ENCODE data around the gene DBF4B. TPM values are rescaled to one million over a fixed set of nuclear protein-coding genes. Genes with fewer than 3 reads are reported as not detected.
A peak's percentile ranks its signal among the peaks of the same experiment; 100 is the strongest.
"Not testable (repeated sequence)": the region's sequence is repeated elsewhere in the genome, so short reads cannot be mapped to it uniquely, and the experiment has no call there.

DBF4B gene
- 10 to 100 TPM; 26.2 to 32.9 TPM for total RNA-seq

GRCh38 chr17:44708401-44709263 is at the start of gene DBF4B:
TSS of gene DBF4B (plus strand) at chr17:44708665. CDS start at chr17:44708821, 156 bp downstream.
- Mint-ChIP-seq H3K4me3 (no peak within 1 kb of the TSS), H3K36me3 (ENCODE audit: low read depth) (peaks cover under 1% of the 10 kb centered on the region), H3K27ac (no peak within 1 kb of the TSS), H3K9me3 (no peaks in the 10 kb centered on the region), H3K27me3 (peaks cover 2% of the 10 kb centered on the region), H3K4me1 (peaks cover 8% of the 10 kb centered on the region)
- CTCF ChIA-PET: interaction anchor here (1.1 to 2.0 kb wide), 3 partner anchors 9 to 20 kb away, joined by 4 read pairs; no protein-coding TSS in a partner anchor
- peak; percentile 89 for DNase-seq
- POLR2A ChIA-PET: interaction anchor here (0.8 kb wide), 1 partner anchor 18 kb away, joined by 4 read pairs; no protein-coding TSS in a partner anchor

DNA sequence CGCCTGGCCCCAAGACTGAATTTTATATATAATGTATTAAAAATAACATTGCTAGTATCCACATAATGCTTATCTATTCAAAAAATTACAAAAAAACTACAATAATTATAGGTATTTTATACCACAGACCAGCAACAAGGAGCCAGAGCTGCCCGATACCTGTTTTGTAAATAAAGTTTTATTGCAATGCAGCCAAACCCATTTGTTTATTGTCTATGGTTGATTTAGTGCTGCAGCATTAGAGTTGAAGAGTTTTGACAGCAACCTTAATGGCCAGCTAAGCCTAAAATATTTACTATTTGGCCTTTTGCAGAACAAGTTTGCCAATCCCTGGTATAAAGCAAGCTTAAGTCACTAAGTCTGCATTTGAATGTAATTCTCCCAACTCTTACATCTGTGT is 46.6 kb upstream of the DBF4B start:
- Mint-ChIP-seq H3K27me3 (peaks cover 26% of the 10 kb centered on the region), H3K36me3 (ENCODE audit: low read depth) (no peaks in the 10 kb centered on the region), H3K4me1 (peaks cover 3% of the 10 kb centered on the region), H3K9me3 (no peaks in the 10 kb centered on the region), H3K27ac (no peak overlapping the region), H3K4me3 (no peak overlapping the region)
- ChIA-PET CTCF (no interaction called here), POLR2A (no interaction called here)
- DNase-seq: no peak

DNA sequence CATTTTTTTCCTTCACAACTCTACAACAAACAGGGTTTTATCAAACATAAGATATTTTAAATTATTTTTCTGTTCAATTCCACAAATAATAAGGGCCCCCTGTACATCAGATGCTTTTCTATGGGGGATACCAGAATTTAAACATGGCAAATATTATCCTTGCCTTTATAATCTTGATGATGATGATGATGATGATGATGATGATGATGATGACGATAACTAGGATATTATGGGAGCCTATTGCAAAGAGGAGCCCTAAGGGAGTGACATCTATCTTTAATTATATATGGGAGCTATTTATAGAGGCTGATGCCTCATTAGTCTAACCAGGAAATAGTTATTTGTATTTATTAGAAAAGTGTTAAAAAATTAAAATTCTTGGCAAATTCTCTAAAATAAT is 45.4 kb upstream of the DBF4B start:
- peaks cover 23% of the 10 kb centered on the region for H3K27me3 Mint-ChIP-seq
- H3K4me3 Mint-ChIP-seq: no peak overlapping the region
- no peaks in the 10 kb centered on the region for H3K9me3 Mint-ChIP-seq
- H3K27ac Mint-ChIP-seq: no peak overlapping the region
- no peaks in the 10 kb centered on the region for H3K36me3 Mint-ChIP-seq (ENCODE audit: low read depth)
- CTCF ChIA-PET: interaction anchor here (0.5 kb wide), 1 partner anchor 1393 kb away, joined by 4 read pairs; no protein-coding TSS in a partner anchor
- H3K4me1 Mint-ChIP-seq: no peaks in the 10 kb centered on the region
- no peak for DNase-seq
- POLR2A ChIA-PET: no interaction called here

DNA sequence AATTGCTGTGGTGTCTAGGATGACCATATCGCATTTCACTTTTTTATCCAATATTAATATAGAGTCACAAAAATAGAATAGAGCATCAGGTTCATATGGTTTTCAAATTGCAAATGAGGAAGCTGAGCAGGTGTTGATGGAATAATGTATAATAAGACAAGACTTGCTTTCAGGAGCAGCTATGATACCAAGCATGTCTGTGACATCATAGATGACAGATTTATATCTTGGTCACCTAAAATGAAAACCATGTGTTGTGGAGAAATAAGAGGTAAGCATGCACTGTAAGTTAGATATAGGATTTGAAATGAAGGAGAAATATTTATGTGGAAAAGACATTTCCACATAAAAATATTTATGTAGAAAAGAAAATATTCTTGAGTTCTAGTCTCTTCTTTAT is 43.6 kb upstream of the DBF4B start:
- no peak overlapping the region for H3K4me3 Mint-ChIP-seq

DNA sequence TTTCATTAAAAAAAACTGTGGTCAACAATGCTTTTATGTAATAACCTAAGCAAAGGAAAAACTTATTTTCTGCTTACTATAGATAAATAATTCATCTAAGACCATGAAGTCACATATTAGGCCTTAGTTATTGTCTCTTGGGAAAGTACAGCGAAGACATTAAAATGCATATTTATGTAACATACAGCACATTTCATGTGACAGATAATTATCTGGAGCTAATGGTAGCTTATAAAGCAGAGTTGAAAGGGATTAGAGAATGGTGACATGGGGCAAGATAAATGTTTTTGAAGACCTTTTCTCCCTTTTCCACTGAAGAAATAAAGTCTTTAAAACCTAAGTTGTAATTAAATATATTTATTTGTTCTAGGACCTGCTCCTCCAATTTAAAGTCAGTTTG is 42.5 kb upstream of the DBF4B start:
- Mint-ChIP-seq H3K9me3 (no peaks in the 10 kb centered on the region), H3K27me3 (peaks cover 19% of the 10 kb centered on the region), H3K36me3 (ENCODE audit: low read depth) (no peaks in the 10 kb centered on the region), H3K27ac (no peak overlapping the region), H3K4me3 (no peak overlapping the region), H3K4me1 (no peaks in the 10 kb centered on the region)
- ChIA-PET POLR2A (no interaction called here), CTCF (interaction anchor here (1.1 kb wide), 1 partner anchor 46 kb away, joined by 4 read pairs; no protein-coding TSS in a partner anchor)
- no peak for DNase-seq

More for the DNA sequence above, 43.6 kb upstream of the DBF4B start:
- CTCF ChIA-PET: no interaction called here
- Mint-ChIP-seq H3K27me3 (peaks cover 19% of the 10 kb centered on the region), H3K9me3 (no peaks in the 10 kb centered on the region), H3K36me3 (ENCODE audit: low read depth) (no peaks in the 10 kb centered on the region), H3K4me1 (no peaks in the 10 kb centered on the region), H3K27ac (no peak overlapping the region)
- POLR2A ChIA-PET: no interaction called here
- no peak for DNase-seq

DNA sequence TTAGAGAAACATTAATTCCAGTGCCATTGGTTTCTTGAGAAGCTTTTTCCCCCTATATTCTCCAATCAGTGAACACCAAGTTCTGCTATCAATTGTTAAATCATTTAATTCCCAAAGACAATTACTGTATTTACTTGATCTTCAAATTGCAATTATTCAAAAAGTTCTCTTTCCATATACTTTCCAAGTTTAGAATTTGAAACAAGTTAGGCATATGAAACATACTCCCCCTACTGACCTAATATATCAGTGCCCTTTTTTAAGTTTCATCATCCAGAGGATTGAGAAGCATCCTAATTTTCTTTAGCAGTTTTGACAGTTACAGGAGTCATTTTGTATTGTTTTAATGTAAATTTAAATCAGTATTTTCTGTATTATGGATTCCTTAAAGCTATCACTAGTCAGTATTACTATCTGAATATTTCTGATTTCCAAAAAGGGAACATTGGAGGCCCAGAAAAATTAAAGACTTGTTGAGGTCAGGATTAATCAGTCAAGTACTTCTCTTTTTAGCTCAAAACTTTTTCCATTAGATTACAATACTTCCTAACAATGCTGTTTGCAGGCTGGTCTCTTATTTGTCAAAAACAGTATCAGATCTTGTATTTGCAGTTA is 35.9 kb upstream of the DBF4B start:
- H3K4me3 Mint-ChIP-seq: no peak overlapping the region
- no peaks in the 10 kb centered on the region for H3K9me3 Mint-ChIP-seq
- H3K36me3 Mint-ChIP-seq (ENCODE audit: low read depth): no peaks in the 10 kb centered on the region

DNA sequence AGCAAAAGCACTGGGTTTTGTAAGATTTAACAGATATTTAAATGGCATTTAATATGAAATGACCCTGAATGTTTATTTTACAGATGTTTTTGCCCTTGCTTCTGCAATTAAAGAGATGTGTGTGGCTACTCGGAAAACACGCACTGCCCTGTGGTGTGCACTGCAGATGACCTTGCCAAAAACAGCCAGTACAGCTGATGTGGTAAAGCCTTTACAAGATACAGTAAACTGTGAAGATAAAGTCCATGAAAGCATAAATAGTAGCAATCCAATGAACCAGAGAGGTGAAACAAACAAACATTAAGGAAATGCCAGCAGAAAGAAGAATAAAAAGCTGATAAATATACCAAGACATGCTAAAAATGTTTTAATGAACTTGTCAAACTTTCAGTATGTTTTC is 34.6 kb upstream of the DBF4B start:
- Mint-ChIP-seq H3K9me3 (no peaks in the 10 kb centered on the region), H3K27ac (no peak overlapping the region), H3K4me1 (no peaks in the 10 kb centered on the region), H3K27me3 (no peaks in the 10 kb centered on the region), H3K4me3 (no peak overlapping the region), H3K36me3 (ENCODE audit: low read depth) (peaks cover 6% of the 10 kb centered on the region)
- DNase-seq: no peak
- ChIA-PET POLR2A (no interaction called here), CTCF (no interaction called here)

More for the DNA sequence above, 35.9 kb upstream of the DBF4B start:
- ChIA-PET CTCF (no interaction called here), POLR2A (no interaction called here)
- DNase-seq: no peak
- Mint-ChIP-seq H3K4me1 (no peaks in the 10 kb centered on the region), H3K27me3 (no peaks in the 10 kb centered on the region), H3K27ac (no peak overlapping the region)

DNA sequence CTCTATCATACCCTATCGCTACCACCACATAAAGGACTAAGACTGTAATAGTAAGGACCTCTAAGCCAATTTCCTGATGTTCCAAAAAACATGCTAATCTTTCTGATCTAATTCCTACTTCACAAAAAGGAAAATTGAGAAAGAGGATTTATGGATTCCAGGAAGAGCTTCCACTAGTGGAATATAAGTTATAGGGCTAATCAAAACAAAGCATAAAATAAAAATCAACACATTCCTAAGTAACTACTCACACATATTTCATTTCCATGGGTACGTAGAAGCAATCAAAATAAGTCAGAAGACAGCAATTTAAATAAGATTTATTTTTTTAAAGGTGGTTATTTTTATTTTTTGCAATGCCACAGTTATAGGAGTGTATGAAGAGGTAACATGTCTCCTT is 31.3 kb upstream of the DBF4B start:
- DNase-seq: no peak
- H3K4me1 Mint-ChIP-seq: no peaks in the 10 kb centered on the region
- ChIA-PET CTCF (no interaction called here), POLR2A (no interaction called here)
- H3K4me3 Mint-ChIP-seq: no peak overlapping the region
- no peaks in the 10 kb centered on the region for H3K9me3 Mint-ChIP-seq
- no peaks in the 10 kb centered on the region for H3K27me3 Mint-ChIP-seq
- H3K36me3 Mint-ChIP-seq (ENCODE audit: low read depth): peaks cover 20% of the 10 kb centered on the region
- no peak overlapping the region for H3K27ac Mint-ChIP-seq

DNA sequence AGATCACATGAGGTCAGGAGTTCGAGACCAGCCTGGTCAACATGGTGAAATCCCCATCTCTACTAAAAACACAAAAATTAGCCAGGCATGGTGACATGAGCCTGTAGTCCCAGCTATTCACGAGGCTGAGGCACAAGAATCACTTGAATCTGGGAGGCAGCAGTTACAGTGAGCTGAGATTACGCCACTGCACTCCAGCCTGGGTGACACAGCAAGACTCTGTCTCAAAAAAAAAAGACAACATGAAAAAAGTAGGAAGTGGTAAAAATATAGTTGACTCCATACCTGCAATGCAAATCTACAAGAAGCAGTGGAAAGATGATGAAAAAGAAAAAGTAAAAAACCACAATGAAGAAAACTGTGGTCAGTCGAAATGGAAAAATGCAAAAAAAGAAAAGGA is 25.2 kb upstream of the DBF4B start:
- H3K27me3 Mint-ChIP-seq, CTCF ChIA-PET, H3K4me3 Mint-ChIP-seq, H3K9me3 Mint-ChIP-seq, DNase-seq, H3K27ac Mint-ChIP-seq: not testable (repeated sequence)
- Mint-ChIP-seq H3K36me3 (ENCODE audit: low read depth) (peaks cover 31% of the 10 kb centered on the region), H3K4me1 (peaks cover 17% of the 10 kb centered on the region)
- POLR2A ChIA-PET: interaction anchor here (0.6 to 0.7 kb wide), 2 partner anchors 126 to 373 kb away, joined by 4 to 7 read pairs; partner anchors contain the start of gene FZD2

DNA sequence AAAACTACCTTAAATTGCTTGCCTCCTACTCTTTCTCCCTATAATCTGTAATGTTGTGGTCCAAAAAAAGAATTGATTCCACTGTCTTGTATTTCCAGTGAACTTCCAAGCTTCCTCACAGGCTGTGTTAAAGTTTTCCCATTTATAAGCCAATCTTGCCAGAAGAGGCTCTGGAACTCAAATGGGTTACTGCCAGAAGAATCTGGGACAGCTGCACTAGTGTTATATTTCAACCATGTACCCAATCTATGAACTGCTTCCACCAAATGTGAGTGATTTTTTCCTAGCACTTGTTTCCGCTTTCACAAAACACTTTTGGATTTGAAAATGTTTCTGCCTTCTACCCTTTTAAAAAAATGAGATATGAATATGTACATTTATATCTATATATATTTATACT is 20.7 kb upstream of the DBF4B start:
- peaks cover 45% of the 10 kb centered on the region for H3K4me1 Mint-ChIP-seq

GRCh38 chr17:44688200-44688599 is 20.3 kb upstream of the DBF4B start:
- CTCF ChIA-PET: interaction anchor here (0.6 to 1.3 kb wide), 2 partner anchors 20 to 210 kb away, joined by 4 to 5 read pairs; partner anchors contain the start of gene DBF4B
- POLR2A ChIA-PET: no interaction called here
- H3K9me3 Mint-ChIP-seq: no peaks in the 10 kb centered on the region
- peaks cover 14% of the 10 kb centered on the region for H3K36me3 Mint-ChIP-seq (ENCODE audit: low read depth)
- H3K4me3 Mint-ChIP-seq: peak overlapping the region; percentile 96
- no peak for DNase-seq
- H3K4me1 Mint-ChIP-seq: peaks cover 45% of the 10 kb centered on the region
- H3K27me3 Mint-ChIP-seq: no peaks in the 10 kb centered on the region
- H3K27ac Mint-ChIP-seq: no peak overlapping the region

More for the DNA sequence above, 20.7 kb upstream of the DBF4B start:
- peaks cover 17% of the 10 kb centered on the region for H3K36me3 Mint-ChIP-seq (ENCODE audit: low read depth)
- H3K4me3 Mint-ChIP-seq: no peak overlapping the region
- CTCF ChIA-PET: interaction anchor here (0.6 to 0.7 kb wide), 3 partner anchors 96 to 1514 kb away, joined by 3 to 4 read pairs (median 3); no protein-coding TSS in a partner anchor
- no peak overlapping the region for H3K27ac Mint-ChIP-seq
- POLR2A ChIA-PET: interaction anchor here (0.6 kb wide), 1 partner anchor 16 kb away, joined by 3 read pairs; no protein-coding TSS in a partner anchor
- no peaks in the 10 kb centered on the region for H3K9me3 Mint-ChIP-seq
- DNase-seq: no peak
- no peaks in the 10 kb centered on the region for H3K27me3 Mint-ChIP-seq

DNA sequence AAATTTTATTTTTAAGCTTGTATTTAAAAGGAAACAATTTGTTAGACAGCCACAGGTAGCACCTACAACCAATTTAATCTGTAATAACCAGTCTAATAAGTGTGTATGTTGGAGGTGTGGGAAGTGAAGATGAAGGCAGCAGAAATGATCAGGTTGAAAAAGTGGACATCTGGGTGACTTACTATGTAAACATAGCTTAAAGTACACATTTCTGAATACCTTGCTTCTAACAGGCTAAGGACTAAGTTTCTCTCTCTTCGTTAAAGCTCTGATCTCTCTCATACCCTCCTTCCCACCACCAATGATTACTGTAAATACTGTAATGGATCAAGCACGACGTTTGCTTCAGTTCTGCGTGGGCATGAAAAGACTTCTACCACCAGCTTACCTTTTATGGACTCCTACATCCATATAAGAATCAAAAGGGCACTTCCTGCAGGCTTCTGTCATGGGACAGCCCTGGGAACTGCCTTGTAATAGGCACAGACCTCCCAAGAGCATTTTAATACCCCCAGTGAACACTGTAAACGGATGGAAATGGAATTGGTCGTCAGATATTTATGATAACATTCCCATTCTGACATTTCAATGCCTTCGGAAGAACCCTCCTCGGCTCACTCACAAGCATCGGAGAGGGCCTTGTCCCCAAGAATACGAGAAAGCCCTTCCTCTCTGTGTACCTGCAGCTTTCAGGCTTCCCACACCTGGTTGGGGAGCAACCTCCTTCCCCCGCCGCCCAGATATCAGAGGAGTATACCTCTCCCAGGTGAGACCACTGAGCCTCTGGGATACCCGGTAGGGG is 19.6 kb upstream of the DBF4B start:
- ChIA-PET POLR2A (no interaction called here), CTCF (interaction anchor here (0.6 to 1.3 kb wide), 2 partner anchors 19 to 211 kb away, joined by 4 to 5 read pairs; partner anchors contain the start of gene DBF4B)
- no peaks in the 10 kb centered on the region for H3K27me3 Mint-ChIP-seq

More for the DNA sequence above, 19.6 kb upstream of the DBF4B start:
- Mint-ChIP-seq H3K4me1 (peaks cover 40% of the 10 kb centered on the region), H3K36me3 (ENCODE audit: low read depth) (peaks cover 8% of the 10 kb centered on the region), H3K27ac (peak overlapping the region; percentile 92), H3K9me3 (no peaks in the 10 kb centered on the region), H3K4me3 (peak overlapping the region; percentile 96)
- no peak for DNase-seq

All from activated CD4-positive, alpha-beta T cell treated with anti-CD3 and anti-CD28 coated beads, Interleukin-2, amount 10 ng/mL, durations not matched to agents 7 days and 5 days (primary cell).